GM12878 (cell line): ENCODE results near the gene SLC39A8. TPM values are rescaled to one million over a fixed set of nuclear protein-coding genes. Genes with fewer than 3 reads are reported as not detected.

Experiments used
- ATAC-seq: fragments of 200-7000 bp; cut with Tn5 transposase; 3 replicates; pipeline ENCODE4 v1.9.1; 2020; ENCODE audit warnings: mild to moderate bottlenecking, moderate library complexity
- BruUV-seq: library from RNA; stranded (reverse); fragments of 400-500 nt; replicated peaks from 2 replicates; lab custom pipeline; 2021; lab: Mats Ljungman, UMichigan
- CTCF ChIA-PET: fragments of 300-600 bp; sonication (Branson Sonifier 250); formaldehyde crosslinking; extraction: SDS; loops from one replicate; lab custom pipeline; 2021; ENCODE audit warnings: inconsistent platforms; lab: Yijun Ruan, JAX
- POLR2A ChIA-PET: fragments of 350-600 bp; formaldehyde crosslinking; extraction: SDS; loops from one replicate; lab custom pipeline; 2021; ENCODE audit warnings: inconsistent platforms; lab: Charles Lee
- RAD21 ChIA-PET: fragments of 300-600 bp; sonication (Branson Sonifier 250); formaldehyde crosslinking; loops from one replicate; lab custom pipeline; 2023; ENCODE audit warnings: antibody characterized with exemption; ENCODE audit not compliant: unreplicated experiment; lab: Charles Lee
- SMC1A ChIA-PET: fragments of 300-600 bp; sonication (Branson Sonifier 250); formaldehyde crosslinking; loops from one replicate; lab custom pipeline; 2023; ENCODE audit not compliant: unreplicated experiment, uncharacterized antibody; lab: Charles Lee
- DNase-seq: peaks from one replicate; pipeline ENCODE4 v3.0.0-alpha.2; 2011; ENCODE audit warnings: low read depth, low spot score
- FAIRE-seq: peaks from 3 replicates; lab custom pipeline; 2011; peaks lifted over from hg19 to GRCh38; lab: Jason Lieb, UNC
- H2AFZ ChIP-seq: 2 replicates; pipeline ENCODE4 v1.6.0; 2011; ENCODE audit warnings: low read depth, low read length, control low read depth; ENCODE audit not compliant: control insufficient read depth
- H3K27ac ChIP-seq: 2 replicates; pipeline ENCODE4 v1.5.1; 2011; ENCODE audit warnings: control low read depth; ENCODE audit not compliant: control insufficient read depth, insufficient read depth
- H3K27me3 ChIP-seq, 2 experiments: replicated peaks in 1 of 2; 2 replicates each; pipeline versions ENCODE4 v1.6.0 to v1.6.1; 2011; ENCODE audit warnings: low read length in 1 of 2; ENCODE audit not compliant: control insufficient read depth in 2 of 2, insufficient read depth in 2 of 2
- H3K36me3 ChIP-seq, 2 experiments: 2 replicates each; pipeline ENCODE4 v1.5.1; 2011; ENCODE audit warnings: low read length in 1 of 2; ENCODE audit not compliant: control insufficient read depth in 2 of 2, insufficient read depth in 2 of 2
- H3K4me1 ChIP-seq: 2 replicates; pipeline ENCODE4 v1.6.1; 2011; ENCODE audit warnings: mild to moderate bottlenecking, low read length, moderate library complexity, mixed read lengths; ENCODE audit not compliant: control insufficient read depth, insufficient read depth
- H3K4me2 ChIP-seq: 2 replicates; pipeline ENCODE4 v1.6.0; 2011; ENCODE audit warnings: control low read depth; ENCODE audit not compliant: control insufficient read depth, insufficient read depth
- H3K4me3 ChIP-seq: fragments of 200-600 bp; sonication (generic); 2 replicates; pipeline ENCODE4 v1.5.1; 2016
- H3K79me2 ChIP-seq: 2 replicates; pipeline ENCODE4 v1.6.0; 2011; ENCODE audit warnings: low read length; ENCODE audit not compliant: control insufficient read depth, insufficient read depth
- H3K9ac ChIP-seq: 2 replicates; pipeline ENCODE4 v1.8.0; 2011; ENCODE audit warnings: low read length, control low read depth, mixed read lengths; ENCODE audit not compliant: control insufficient read depth, insufficient read depth
- H3K9me3 ChIP-seq: replicated peaks from 3 replicates; pipeline ENCODE4 v1.5.1; 2011; ENCODE audit warnings: mild to moderate bottlenecking, low read length; ENCODE audit not compliant: control insufficient read depth, insufficient read depth
- H4K20me1 ChIP-seq: 2 replicates; pipeline ENCODE4 v1.6.0; 2011; ENCODE audit not compliant: control insufficient read depth, insufficient read depth
- CBX5 ChIP-seq: sonication (generic); IDR thresholded peaks from 2 replicates; pipeline ENCODE4 v1.6.1; 2016; ENCODE audit warnings: low read depth, moderate library complexity, mild to moderate bottlenecking, inconsistent platforms
- DPF2 ChIP-seq: fragments of 450-650 bp; IDR thresholded peaks from 2 replicates; pipeline ENCODE4 v1.6.1; 2017; ENCODE audit warnings: mild to moderate bottlenecking
- EP300 ChIP-seq, 2 experiments: fragments of 150-350 bp in 1 of 2; IDR thresholded peaks; 2 replicates each; pipeline ENCODE4 v1.6.1; 2011 to 2012; ENCODE audit warnings: low read depth in 2 of 2, low read length in 2 of 2, borderline replicate concordance in 1 of 2, improper control_type of control experiment in 1 of 2, inconsistent platforms in 1 of 2; ENCODE audit not compliant: control insufficient read depth in 1 of 2
- IKZF2 ChIP-seq, 2 experiments: fragments of 450-650 bp; IDR thresholded peaks; 2 replicates each; pipeline ENCODE4 v1.6.1; 2017; ENCODE audit warnings: mild to moderate bottlenecking in 2 of 2, moderate library complexity in 2 of 2
- RAD51 ChIP-seq: fragments of 450-650 bp; IDR thresholded peaks from 2 replicates; pipeline ENCODE4 v1.6.1; 2016; ENCODE audit warnings: moderate library complexity, mild to moderate bottlenecking, inconsistent platforms
- SMARCA5 ChIP-seq: fragments of 450-650 bp; IDR thresholded peaks from 2 replicates; pipeline ENCODE4 v1.6.1; 2017; ENCODE audit warnings: mild to moderate bottlenecking
- STAT3 ChIP-seq: IDR thresholded peaks from 2 replicates; pipeline ENCODE4 v1.6.1; 2011; ENCODE audit warnings: low read depth, low read length, improper control_type of control experiment
- WGBS: methylation state at CpG from one replicate; pipeline ENCODE4 v1.1.6; 2016; ENCODE audit warnings: low lambda C conversion rate; ENCODE audit not compliant: insufficient replicate concordance, insufficient coverage; ENCODE audit errors: missing lambda C conversion rate; 5-methylcytosine and 5-hydroxymethylcytosine counted together
- in situ Hi-C: fragments of 300-500 bp; cut with MboI; formaldehyde crosslinking; loops from 9 replicates; pipeline ENCODE4 v1.14.3; 2018; ENCODE audit warnings: mixed read lengths
- intact Hi-C: fragments of 100-400 bp; cut with micrococcal nuclease; formaldehyde crosslinking; loops from one replicate; pipeline ENCODE4 v1.14.2; 2022; ENCODE audit not compliant: unreplicated experiment
- polyA plus RNA-seq, 11 experiments: library from polyadenylated mRNA; depleted of rRNA in 4 of 11; unstranded in 6 of 11; stranded (reverse) in 5 of 11; fragments of >200 nt; fragmentation: Nextera tagmentation in 4 of 11; fragmentation: Illumina TruSeq in 1 of 11; extraction: Ambion mirVana in 4 of 11; extraction: Trizol in 1 of 11; gene quantifications; 1 replicate in 1 of 11; 2 replicates in 10 of 11; pipeline versions ENCODE4 v1.2.1 to v1.2.3, GENCODE V29; 2011 to 2016; ENCODE audit warnings: inconsistent platforms in 2 of 11, missing spikeins in 2 of 11, low read depth in 1 of 11
- total RNA-seq, 4 experiments: library from RNA; depleted of rRNA in 3 of 4; stranded (reverse); fragments of >200 nt in 3 of 4; fragmentation: Illumina TruSeq in 1 of 4; extraction: Trizol in 1 of 4; gene quantifications; 2 replicates each; pipeline versions ENCODE4 v1.2.1 to v1.2.3, GENCODE V29; 2013 to 2021
- TF ChIP-seq, protein P1 (sequence below): fragments of 450-650 bp; IDR thresholded peaks from 2 replicates; pipeline ENCODE4 v1.6.1; 2017; ENCODE audit warnings: mild to moderate bottlenecking, moderate library complexity
- TF ChIP-seq, protein P2 (sequence below): IDR thresholded peaks from 2 replicates; pipeline ENCODE4 v1.6.1; 2011; ENCODE audit warnings: borderline replicate concordance, low read depth, mild to moderate bottlenecking, moderate library complexity, low read length; ENCODE audit not compliant: insufficient read depth, poor library complexity, severe bottlenecking
- TF ChIP-seq, protein P3 (sequence below): fragments of 450-650 bp; IDR thresholded peaks from 2 replicates; pipeline ENCODE4 v1.6.1; 2017; ENCODE audit warnings: borderline replicate concordance
- TF ChIP-seq, protein P4 (sequence below): IDR thresholded peaks from 2 replicates; pipeline ENCODE4 v1.6.1; 2011; ENCODE audit warnings: borderline replicate concordance, low read depth, mild to moderate bottlenecking, moderate library complexity, mixed read lengths, low read length; ENCODE audit not compliant: insufficient read depth; ENCODE audit errors: extremely low read length
- TF ChIP-seq, protein P5 (sequence below): fragments of 450-650 bp; IDR thresholded peaks from 2 replicates; pipeline ENCODE4 v1.6.1; 2016; ENCODE audit warnings: mild to moderate bottlenecking, moderate library complexity, borderline replicate concordance

Gene SLC39A8
- total and polyA plus RNA-seq, 10 of the 15 experiments (the other 5 are each of a cell fraction or from before 2014, with no cell fraction given): 7.9 to 47.8 (median 32.8) TPM

DNA sequence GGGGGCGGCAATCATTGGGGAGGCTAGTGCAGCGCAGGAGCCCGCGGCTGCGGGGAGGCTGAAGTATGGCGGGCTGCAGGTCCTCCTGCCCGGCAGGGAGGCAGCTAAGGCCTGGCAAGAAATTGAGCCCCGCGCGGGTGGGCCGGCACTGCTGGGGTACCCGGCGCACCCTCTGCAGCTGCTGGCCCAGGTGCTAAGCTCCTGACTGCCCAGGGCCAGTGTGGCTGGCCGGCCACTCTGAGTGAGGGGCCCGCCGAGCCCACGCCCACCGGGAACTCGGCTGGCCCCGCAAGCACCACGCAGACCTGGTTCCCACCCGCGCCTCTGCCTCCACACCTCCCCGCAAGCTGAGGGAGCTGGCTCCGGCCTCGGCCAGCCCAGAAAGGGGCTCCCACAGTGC, 94.9 kb downstream of the SLC39A8 start:
- Histone ChIP-seq H3K9ac (no peak overlapping the region), H3K4me3 (no peak overlapping the region), H3K27ac (no peak overlapping the region), H3K36me3 (no peaks in the 10 kb centered on the region), H3K9me3 (no peaks in the 10 kb centered on the region), H4K20me1 (no peaks in the 10 kb centered on the region), H3K79me2 (no peaks in the 10 kb centered on the region), H3K4me2 (no peak overlapping the region), H3K27me3 (no peaks in the 10 kb centered on the region), H3K4me1 (no peaks in the 10 kb centered on the region), H2AFZ (no peak overlapping the region)
- ChIA-PET RAD21 (no interaction called here), SMC1A (no interaction called here), POLR2A (no interaction called here), CTCF (no interaction called here)
- FAIRE-seq (no peak), ATAC-seq (no peak), DNase-seq (no peak)
- 75% methylated on average over 25 of the region's 26 CpGs for WGBS
- BruUV-seq: no TSS peak
- intact Hi-C loops: no loop called here
- in situ Hi-C loops: no loop called here
- TF ChIP-seq, protein P1, sequence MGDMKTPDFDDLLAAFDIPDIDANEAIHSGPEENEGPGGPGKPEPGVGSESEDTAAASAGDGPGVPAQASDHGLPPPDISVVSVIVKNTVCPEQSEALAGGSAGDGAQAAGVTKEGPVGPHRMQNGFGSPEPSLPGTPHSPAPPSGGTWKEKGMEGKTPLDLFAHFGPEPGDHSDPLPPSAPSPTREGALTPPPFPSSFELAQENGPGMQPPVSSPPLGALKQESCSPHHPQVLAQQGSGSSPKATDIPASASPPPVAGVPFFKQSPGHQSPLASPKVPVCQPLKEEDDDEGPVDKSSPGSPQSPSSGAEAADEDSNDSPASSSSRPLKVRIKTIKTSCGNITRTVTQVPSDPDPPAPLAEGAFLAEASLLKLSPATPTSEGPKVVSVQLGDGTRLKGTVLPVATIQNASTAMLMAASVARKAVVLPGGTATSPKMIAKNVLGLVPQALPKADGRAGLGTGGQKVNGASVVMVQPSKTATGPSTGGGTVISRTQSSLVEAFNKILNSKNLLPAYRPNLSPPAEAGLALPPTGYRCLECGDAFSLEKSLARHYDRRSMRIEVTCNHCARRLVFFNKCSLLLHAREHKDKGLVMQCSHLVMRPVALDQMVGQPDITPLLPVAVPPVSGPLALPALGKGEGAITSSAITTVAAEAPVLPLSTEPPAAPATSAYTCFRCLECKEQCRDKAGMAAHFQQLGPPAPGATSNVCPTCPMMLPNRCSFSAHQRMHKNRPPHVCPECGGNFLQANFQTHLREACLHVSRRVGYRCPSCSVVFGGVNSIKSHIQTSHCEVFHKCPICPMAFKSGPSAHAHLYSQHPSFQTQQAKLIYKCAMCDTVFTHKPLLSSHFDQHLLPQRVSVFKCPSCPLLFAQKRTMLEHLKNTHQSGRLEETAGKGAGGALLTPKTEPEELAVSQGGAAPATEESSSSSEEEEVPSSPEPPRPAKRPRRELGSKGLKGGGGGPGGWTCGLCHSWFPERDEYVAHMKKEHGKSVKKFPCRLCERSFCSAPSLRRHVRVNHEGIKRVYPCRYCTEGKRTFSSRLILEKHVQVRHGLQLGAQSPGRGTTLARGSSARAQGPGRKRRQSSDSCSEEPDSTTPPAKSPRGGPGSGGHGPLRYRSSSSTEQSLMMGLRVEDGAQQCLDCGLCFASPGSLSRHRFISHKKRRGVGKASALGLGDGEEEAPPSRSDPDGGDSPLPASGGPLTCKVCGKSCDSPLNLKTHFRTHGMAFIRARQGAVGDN: no peak
- TF ChIP-seq CBX5 (no peak), RAD51 (no peak), STAT3 (no peak), SMARCA5 (no peak), DPF2 (no peak), IKZF2 (IDR thresholded peaks at IDR 0.05) (no peak), EP300 (IDR thresholded peaks at IDR 0.05; ENCODE audit: borderline replicate concordance in 1 of 2, control insufficient read depth in 1 of 2, low read depth in 2 of 2, low read length in 2 of 2) (no peak)
- TF ChIP-seq, protein P2, sequence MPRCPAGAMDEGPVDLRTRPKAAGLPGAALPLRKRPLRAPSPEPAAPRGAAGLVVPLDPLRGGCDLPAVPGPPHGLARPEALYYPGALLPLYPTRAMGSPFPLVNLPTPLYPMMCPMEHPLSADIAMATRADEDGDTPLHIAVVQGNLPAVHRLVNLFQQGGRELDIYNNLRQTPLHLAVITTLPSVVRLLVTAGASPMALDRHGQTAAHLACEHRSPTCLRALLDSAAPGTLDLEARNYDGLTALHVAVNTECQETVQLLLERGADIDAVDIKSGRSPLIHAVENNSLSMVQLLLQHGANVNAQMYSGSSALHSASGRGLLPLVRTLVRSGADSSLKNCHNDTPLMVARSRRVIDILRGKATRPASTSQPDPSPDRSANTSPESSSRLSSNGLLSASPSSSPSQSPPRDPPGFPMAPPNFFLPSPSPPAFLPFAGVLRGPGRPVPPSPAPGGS: no peak
- TF ChIP-seq, protein P3, sequence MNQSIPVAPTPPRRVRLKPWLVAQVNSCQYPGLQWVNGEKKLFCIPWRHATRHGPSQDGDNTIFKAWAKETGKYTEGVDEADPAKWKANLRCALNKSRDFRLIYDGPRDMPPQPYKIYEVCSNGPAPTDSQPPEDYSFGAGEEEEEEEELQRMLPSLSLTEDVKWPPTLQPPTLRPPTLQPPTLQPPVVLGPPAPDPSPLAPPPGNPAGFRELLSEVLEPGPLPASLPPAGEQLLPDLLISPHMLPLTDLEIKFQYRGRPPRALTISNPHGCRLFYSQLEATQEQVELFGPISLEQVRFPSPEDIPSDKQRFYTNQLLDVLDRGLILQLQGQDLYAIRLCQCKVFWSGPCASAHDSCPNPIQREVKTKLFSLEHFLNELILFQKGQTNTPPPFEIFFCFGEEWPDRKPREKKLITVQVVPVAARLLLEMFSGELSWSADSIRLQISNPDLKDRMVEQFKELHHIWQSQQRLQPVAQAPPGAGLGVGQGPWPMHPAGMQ: no peak
- TF ChIP-seq, protein P4, sequence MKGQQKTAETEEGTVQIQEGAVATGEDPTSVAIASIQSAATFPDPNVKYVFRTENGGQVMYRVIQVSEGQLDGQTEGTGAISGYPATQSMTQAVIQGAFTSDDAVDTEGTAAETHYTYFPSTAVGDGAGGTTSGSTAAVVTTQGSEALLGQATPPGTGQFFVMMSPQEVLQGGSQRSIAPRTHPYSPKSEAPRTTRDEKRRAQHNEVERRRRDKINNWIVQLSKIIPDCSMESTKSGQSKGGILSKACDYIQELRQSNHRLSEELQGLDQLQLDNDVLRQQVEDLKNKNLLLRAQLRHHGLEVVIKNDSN: no peak
- TF ChIP-seq, protein P5, sequence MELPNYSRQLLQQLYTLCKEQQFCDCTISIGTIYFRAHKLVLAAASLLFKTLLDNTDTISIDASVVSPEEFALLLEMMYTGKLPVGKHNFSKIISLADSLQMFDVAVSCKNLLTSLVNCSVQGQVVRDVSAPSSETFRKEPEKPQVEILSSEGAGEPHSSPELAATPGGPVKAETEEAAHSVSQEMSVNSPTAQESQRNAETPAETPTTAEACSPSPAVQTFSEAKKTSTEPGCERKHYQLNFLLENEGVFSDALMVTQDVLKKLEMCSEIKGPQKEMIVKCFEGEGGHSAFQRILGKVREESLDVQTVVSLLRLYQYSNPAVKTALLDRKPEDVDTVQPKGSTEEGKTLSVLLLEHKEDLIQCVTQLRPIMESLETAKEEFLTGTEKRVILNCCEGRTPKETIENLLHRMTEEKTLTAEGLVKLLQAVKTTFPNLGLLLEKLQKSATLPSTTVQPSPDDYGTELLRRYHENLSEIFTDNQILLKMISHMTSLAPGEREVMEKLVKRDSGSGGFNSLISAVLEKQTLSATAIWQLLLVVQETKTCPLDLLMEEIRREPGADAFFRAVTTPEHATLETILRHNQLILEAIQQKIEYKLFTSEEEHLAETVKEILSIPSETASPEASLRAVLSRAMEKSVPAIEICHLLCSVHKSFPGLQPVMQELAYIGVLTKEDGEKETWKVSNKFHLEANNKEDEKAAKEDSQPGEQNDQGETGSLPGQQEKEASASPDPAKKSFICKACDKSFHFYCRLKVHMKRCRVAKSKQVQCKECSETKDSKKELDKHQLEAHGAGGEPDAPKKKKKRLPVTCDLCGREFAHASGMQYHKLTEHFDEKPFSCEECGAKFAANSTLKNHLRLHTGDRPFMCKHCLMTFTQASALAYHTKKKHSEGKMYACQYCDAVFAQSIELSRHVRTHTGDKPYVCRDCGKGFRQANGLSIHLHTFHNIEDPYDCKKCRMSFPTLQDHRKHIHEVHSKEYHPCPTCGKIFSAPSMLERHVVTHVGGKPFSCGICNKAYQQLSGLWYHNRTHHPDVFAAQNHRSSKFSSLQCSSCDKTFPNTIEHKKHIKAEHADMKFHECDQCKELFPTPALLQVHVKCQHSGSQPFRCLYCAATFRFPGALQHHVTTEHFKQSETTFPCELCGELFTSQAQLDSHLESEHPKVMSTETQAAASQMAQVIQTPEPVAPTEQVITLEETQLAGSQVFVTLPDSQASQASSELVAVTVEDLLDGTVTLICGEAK: no peak
